GM19372 (cell line): ENCODE results near the gene PLA2G4D.

ENCODE experiments used
- ATAC-seq: cut with Tn5 transposase; IDR thresholded peaks from one replicate; pipeline ENCODE4 v1.9.1; 2021; ENCODE audit warnings: mild to moderate bottlenecking, low read depth, moderate library complexity; ENCODE audit not compliant: unreplicated experiment

PLA2G4D gene

GRCh38 chr15:42032376-42033213 lies 61.8 kb downstream of the PLA2G4D start:
- ATAC-seq = no peak

GRCh38 chr15:42031198-42031915 lies 63.0 kb downstream of the PLA2G4D start:
- no peak for ATAC-seq

- ATAC-seq = no peak
Observed at GRCh38 chr15:42027521-42027920, 66.8 kb downstream of the PLA2G4D start.

- no peak for ATAC-seq
Observed at GRCh38 chr15:42024303-42024702, 70.1 kb downstream of the PLA2G4D start.

GRCh38 chr15:42021593-42021992 lies 72.8 kb downstream of the PLA2G4D start:
- no peak for ATAC-seq

- ATAC-seq = no peak
Observed at GRCh38 chr15:42020713-42021273, 73.6 kb downstream of the PLA2G4D start, which contains the start of gene PLA2G4E. TSS of gene PLA2G4E (minus strand) at chr15:42021042. CDS start at chr15:42021030, 12 bp downstream.

GRCh38 chr15:42018306-42019224 lies 75.8 kb downstream of the PLA2G4D start:
- no peak for ATAC-seq
